Activated naive CD8-positive, alpha-beta T cell treated with anti-CD3 and anti-CD28 coated beads, Interleukin-2, amount 50 U/mL, for 16 hours (primary cell): ENCODE data around the gene KDM4C.

Experiments used
- DNase-seq: peaks from one replicate; pipeline ENCODE4 v3.0.0-alpha.2; 2020; ENCODE audit warnings: low read depth, low spot score

The KDM4C gene

GRCh38 chr9:7033076-7034045 is 275.6 kb downstream of the KDM4C start:
- DNase-seq: no peak

DNA sequence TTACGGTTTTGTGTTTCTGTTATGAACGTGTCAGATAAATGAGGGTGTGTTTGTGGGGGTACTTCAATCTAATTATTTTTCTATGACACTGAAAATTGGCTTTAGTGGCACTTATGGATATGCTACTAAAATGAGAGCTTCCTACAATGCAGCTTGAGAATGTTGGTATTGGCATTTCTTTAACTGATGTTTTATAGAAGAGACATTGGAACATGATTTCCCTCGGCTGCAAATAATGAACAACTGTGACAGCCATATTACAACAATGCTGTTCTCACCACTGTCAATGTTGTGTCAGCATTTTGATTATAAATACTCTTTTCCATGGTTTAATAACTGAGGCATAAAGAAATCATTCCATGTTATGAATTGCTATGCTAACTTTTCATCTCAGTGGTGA is 279.4 kb downstream of the KDM4C start:
- DNase-seq: no peak

DNA sequence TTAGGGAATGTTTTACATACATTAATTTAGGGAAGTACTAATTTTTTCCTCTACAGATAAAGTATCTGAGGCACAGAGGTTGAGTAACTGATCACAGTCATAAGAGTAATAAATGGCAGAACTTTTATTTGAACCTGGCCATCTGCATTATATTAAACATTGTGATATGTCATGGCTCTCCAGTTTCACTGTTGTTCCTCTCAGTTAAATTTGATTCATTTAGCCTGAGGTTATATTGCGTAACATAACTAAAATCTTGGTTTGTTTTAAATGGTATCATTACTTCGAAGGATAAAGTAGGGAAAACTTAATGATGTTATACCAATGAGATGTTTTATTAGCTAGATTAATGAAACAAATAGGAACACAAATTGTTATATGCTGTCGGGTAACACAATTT is 284.4 kb downstream of the KDM4C start:
- no peak for DNase-seq

DNA sequence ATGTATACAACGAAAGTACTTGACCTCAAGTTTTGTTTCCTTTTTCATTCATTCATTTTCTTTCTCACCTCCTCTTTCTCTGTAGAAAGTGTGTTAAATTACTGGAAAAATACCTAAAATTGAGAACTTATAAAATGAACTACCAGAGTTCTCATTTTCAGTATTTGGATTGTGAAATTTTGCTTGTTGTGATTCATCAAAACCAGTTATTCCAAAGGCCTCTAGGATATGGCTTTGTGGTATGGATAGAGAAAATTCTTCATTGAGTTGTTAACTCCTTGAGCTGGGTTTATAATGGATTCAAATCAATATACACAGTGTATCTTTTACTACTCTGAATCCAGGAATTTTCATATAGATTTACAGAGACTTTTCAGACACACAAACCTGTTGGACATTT is 287.6 kb downstream of the KDM4C start:
- no peak for DNase-seq

- no peak for DNase-seq
Observed at GRCh38 chr9:7051711-7052110, 293.9 kb downstream of the KDM4C start.

DNA sequence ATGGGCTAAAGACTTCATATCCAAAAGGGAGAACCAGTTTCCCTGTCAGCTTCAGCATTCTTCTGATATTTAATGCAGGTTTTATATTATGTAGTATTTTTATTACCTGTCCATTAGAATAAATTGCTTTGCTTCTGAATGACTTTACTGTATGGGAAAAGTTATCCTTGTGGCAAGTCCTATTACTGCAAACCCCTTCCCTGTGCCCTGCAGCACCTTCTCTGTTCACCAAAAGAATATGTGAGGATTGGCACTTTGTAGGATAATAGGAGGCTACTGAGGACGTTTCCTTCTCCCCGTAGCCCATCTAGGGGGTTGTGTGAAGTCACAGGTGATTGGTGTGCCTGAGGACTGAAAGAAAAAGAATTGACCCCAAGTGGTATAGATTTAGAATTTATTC is 296.1 kb downstream of the KDM4C start:
- DNase-seq: no peak

DNA sequence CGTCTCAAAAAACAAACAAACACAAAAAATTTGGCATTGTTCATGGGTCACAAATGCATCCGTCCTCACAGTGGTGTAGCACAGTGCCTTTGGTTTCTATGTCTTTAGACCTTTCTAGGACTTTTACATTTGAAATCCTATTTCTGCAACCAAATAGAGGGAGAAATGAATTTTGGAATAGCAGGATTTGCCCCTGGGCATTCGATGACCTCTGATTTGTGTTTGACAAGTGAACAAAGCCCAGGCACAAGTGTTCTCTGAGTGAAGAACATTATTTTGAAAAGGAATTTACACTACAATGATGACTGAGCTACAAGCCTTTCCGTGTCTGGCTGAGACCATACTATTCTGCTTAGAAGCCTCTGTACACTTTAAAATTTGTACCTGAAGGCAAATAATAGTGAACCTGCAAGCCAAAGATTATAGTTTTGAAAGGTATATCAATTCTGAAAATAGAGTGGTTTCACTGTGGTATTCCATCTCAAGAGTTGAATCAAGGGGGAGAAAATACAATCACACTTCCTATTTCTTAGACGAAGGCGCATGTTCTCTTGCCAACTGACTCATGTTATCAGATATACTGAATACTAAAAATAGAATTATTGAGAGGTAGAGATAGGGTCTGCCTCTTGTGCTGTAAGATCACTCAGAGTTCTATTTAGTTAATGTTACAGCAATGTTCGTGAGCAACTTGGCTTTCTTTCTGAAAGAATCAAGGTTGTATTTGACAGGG is 297.6 kb downstream of the KDM4C start:
- no peak for DNase-seq

DNA sequence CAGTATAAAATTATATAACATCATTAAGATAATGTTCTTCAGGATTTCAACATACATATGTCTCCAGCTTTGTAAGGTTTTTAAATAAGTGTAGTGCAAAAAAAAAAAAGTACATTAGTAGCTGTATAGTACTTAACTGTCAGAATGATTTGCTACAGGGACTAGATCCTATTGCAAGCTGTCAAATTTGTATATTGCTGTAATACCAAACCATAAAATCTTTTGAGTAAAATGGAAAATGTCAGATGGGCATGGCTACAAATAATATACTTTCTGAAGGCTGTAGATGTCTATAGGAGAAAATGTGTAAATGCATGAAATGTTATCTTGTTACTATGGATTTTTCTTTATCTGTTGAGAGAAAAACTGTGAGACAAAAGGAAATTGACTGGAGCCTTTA is 298.5 kb downstream of the KDM4C start:
- no peak for DNase-seq

GRCh38 chr9:7058473-7058872 is 300.7 kb downstream of the KDM4C start:
- DNase-seq: no peak

DNA sequence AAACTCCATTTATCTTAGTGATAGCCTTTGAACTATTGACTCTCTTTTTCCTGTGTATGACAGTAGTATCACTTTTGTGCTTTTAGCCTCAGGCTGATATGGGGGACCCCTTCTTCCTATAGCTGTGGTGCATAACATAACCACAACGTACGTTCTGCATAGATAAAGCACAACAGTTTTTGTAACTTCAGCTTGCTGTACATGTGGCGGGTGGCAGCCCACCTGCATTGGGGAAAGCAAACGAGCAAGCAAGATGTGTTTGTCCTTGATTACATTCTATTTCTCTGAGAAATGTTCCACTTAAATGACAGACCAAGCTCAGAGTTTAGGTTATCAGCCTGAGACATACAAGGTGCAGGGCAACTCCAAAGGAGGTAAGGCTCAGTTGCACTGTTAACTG is 309.4 kb downstream of the KDM4C start:
- no peak for DNase-seq

DNA sequence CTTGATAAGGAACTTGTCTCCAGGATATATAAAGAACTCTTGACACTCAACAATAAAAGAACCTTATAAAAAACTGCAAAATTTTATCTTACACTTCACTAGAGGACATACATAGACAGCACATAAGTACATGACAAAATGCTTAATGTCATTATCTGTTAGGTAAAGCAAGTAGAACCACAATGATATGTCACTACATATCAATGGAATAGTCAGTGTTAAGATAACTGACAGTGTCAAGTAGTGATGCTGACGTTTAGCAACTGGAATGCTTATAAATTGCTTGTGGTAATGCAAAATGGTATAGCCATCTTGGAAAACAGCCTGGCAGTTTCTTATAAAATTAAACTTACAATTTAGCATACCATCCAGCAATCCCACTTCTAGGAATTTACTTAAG is 314.1 kb downstream of the KDM4C start:
- DNase-seq: no peak

GRCh38 chr9:7073706-7074105 is 315.9 kb downstream of the KDM4C start:
- DNase-seq: no peak

- no peak for DNase-seq
Observed at GRCh38 chr9:7075154-7075553, 317.4 kb downstream of the KDM4C start.

DNA sequence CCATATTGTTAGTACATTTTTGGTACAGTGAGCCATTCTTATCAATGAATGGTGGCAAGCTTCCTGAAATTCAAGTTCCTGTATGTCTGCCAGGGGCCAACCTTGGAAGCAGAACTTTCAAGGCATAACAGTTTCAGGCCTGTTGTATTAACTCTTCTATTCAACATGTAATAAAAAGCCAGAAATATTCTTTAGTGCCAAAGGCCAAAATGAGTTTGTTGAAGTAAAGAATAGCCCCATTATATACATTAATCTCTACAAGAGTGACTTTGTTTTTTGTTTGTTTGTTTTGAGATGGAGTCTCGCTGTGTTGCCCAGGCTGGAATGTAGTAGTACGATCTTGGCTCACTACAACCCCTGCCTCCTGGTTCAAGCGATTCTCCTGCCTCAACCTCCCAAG is 321.3 kb downstream of the KDM4C start:
- DNase-seq: no peak

DNA sequence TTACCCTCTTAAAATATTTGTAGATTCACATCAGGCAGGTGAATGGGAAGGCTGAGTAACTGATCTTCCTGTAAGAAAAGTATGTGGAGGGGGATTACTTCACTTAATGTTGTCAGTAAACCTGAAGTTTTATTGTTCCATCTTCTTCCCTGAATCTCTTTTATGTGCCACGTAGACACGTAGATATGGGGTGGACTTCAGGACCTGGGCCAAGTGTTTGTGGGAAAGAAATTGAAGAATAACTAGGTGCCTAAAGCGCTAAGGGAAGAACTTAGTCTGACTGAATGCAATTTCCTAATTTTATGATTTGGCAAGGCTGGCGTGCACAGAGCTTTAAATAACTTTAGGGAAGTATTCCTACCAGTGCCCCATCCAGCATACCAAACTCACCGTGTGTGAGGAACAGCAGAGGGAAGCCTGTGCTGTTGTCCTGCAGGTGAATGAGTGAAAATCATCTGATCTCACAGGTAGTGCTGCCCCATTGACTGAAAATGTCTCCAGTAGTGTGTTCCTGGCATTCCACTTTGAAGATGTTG is 323.4 kb downstream of the KDM4C start:
- DNase-seq: no peak

- DNase-seq: no peak
Observed at GRCh38 chr9:7083192-7083591, 325.4 kb downstream of the KDM4C start.

DNA sequence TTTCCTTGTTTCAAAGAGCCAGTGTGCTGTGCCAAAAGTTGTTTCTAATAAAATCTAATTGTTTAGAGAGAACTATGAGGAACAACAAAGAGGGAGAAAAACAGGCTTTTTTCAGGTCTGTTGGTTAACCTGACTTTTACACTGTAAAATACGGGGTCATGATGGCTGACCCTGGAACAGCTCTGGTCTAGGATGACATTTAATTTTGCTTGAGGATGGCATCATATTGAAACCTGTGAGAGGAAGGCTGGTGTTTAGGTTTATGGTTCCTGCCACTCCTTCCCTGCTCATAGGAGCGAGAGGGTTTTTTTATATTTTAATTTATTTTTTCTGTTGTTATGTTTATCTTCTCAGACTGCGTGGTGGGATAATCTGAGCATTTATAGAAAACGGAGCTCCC is 327.6 kb downstream of the KDM4C start:
- DNase-seq: no peak

- no peak for DNase-seq
Observed at GRCh38 chr9:7086389-7086788, 328.6 kb downstream of the KDM4C start.

GRCh38 chr9:7088611-7089010 is 330.8 kb downstream of the KDM4C start:
- DNase-seq: no peak

DNA sequence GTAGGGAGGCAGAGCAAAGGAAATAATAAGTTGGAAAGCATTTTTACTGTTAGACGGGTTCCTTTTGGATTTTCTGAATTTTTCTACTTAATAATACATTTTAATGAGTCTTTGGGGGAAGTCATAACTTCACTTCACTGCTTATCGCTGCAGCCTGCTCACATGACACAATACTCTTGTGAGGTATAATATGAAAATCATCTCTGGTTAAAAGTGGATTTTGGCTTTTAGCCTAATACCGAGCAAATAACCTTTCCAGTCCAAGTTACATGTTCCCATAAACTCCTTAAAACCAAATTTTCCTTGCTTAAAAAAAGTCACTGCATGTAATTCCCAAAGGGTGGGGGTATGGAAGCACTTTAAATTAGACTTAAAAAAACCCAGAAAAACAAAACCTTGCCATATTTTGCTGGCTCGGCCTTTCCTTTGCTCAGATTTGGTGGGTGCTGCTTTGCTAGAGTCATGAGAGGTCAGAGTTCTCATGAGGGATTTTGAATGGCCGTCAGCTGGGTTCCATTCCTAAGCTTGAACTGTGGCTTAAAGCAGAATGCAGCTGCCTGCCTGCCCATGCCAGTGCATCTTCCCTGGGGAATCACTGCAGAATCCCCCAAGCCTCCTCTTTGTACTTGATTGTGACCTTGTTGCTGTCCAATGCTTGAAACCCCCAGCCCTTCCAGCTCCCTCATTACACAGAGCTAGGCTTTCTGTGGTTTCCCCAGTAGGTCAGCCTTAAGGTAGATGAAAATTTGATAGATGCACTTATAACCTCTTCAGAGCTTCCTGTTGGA is 331.8 kb downstream of the KDM4C start:
- no peak for DNase-seq

DNA sequence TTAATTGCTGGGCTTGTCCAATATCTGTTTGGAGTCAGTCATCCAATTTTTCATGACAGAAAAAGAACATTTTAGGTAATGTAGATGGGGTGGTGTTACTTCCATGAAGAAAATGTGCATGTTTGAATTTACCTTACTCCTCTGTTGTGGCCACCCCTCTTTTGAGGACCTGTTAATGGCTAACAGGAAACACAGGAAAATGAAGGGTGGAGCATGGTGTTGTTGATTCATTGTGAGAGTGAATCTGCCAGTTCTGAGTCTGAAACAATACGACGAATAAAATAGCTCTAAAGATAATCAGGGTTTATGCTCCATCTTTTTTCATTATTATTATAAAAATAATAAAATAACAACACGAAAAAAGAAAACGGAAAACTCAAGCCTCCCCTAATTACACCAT is 335.3 kb downstream of the KDM4C start:
- DNase-seq: no peak

- no peak for DNase-seq
Observed at GRCh38 chr9:7094052-7094451, 336.3 kb downstream of the KDM4C start.
